Anterior cingulate cortex (tissue), 58 donors: ENCODE results near the gene IFI6.
A peak's percentile ranks its signal among the peaks of the same experiment; 100 is the strongest.

Source experiments
- DNase-seq, 58 donors: peaks; one replicate each; lab custom pipeline; 2025; lab: John Stamatoyannopoulos, UW

IFI6 gene

DNA sequence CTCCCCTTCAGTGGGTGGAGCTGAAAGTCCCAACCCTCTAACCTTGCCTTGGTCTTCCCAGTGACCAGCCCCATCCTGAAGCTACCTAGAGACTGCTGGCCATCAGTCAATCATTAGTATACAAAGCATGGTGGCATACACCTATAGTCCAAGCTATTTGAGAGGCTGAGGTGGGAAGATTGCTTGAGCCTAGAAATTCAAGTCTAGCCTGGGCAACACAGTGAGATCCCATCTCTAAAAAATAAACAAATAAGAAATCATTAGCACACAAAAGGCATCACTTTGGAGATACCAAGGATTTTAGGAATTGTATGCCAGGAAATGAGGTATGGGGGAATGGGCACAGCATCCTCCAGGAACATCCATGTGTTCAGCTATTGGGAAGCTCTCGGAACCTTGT lies 4.4 kb upstream of the IFI6 start:
- DNase-seq, result no peak

DNA sequence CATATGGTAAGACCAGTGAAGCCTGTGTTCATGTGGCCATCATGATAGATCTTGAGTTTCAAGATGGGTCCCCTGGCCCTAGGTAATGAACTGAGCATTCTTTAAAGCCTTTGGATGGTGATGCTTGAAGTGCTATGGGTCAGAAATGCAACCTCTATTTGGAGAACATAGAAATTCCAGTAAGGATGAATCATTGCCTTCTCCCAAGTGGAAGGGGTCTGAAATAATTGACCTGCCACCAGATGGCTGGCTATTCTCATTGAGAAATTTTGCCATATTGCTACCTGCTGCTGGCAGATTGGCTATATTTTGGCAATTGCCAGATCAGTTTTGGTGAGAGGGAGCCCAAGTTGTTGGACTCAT lies 739 bp upstream of the IFI6 start:
- DNase-seq, result no peak

DNA sequence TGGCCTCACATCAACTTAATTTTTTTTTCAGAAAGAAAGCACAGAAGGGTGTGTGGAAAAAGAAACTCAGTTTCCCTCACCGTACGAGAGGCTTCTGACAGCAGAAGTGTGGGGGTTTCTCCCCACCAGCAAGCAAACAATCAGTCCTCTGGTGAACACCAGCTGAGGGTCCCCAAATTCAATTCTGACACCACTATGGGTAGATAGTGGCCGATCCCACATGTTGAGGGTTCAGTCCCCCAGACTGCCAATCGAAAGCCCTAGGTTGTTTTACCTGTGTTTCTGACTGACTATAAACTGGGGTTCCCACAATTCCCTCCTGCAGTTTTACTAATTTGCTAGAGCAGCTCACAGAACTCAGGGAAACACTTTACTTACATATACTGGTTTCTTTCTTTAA lies 2.1 kb downstream of the IFI6 start:
- DNase-seq, result no peak

DNA sequence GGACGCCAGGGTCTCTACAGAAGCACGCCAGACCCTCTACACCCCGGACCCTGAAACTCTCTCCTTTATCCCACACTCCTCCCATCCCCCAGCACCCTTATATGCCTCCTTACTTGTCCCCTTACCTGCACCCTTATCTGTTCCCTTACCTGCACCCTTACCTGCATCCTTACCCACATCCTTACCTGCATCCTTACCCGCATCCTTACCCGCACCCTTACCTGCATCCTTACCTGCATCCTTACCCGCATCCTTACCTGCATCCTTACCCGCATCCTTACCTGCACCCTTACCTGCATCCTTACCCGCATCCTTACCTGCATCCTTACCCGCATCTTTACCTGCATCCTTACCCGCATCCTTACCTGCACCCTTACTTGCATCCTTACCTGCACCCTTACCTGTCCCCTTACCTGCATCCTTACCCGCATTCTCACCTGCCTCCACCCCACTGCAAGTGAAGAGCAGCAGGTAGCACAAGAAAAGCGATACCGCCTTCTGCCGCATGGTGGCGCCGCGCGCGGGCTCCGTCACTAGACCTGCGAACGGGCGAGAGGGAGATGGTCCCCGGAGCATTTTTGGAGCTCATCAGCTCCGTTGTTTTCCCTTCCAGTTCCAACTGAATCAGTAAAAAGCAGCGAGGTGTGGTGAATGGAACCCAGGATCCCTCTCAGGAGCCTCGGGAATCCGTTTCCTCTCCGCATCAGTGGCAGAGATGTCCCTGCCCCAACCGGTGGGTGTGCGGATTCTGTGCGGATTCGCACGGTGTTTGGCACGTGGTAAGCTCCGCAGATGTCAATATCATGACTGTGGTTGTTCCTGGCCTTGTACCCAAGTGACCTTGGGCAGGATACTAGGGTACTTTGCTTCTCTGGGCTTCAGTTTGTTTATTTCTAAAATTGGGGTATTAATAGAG lies 2.9 kb downstream of the IFI6 start:
- DNase-seq, result peak in 51 of 58 donors; percentile 8 to 80 (median 47)

DNA sequence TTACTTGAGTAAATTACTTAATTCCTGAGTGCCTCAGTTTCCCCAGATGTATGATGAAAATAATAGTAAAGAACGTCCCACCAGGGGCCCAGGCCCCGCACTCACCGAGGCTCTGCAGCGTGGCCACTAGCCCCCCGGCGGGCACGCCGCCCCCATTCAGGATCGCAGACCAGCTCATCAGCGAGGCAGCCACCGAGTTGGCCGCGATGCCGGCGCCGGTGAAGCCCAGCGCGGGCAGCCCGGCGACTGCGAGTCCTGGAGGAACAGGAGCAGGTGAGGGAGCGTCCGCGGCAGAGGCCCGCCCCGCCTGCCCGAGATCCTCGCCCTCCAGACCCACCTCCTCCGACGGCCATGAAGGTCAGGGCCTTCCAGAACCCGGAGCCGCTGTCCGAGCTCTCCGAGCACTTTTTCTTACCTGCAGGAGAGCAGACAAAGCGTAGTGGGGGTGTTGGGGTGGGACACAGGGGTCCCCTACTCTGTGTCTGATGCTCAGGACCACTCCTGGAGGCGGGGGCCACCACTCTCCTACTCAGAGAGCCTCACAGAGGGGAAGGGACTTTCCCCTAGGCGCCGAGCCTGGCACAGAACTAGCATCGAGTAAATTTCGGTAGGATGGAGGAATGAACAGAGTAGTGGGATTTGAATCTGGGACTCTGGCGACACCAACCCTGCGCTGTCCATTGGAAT lies 3.7 kb downstream of the IFI6 start:
- no peak for DNase-seq

DNA sequence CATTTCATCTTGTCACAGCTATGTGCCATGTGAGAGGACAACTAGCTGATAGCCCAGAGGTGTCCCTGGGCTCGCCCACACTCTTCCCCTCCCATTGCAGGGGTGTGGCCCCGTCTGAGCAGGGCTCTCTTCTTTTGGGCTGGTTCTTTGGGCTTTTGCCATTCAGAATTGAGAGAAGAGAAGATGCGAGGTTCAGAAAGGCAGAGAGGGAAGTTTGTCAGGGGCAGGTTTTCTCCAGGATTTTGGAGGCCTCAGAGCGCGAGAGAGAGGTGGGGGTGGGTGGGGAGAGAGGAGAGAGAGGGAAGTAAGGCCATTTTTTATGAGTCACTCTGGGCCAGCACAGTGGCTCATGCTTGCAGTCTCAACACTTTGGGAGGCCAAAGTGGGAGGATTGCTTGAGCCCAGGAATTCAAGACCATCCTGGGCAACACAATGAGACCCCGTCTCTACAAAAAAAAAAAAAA lies 5.2 kb downstream of the IFI6 start:
- no peak for DNase-seq

DNA sequence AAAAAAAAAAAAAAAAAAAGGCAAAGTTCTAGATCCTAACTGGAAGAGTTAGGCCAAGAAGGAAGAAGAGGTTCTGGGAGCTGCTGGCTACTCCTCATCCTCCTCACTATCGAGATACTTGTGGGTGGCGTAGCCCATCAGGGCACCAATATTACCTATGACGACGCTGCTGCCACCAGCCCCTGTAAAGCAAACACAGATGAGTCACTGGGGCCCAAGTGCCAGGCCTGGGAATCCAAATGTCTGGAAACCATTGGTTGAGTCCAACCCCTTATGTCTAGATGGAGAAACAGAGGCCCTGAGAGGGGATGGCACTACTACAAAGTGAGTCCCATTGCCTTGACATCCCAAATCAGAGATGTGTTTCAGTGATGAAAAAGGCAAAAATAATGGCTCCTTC lies 5.7 kb downstream of the IFI6 start:
- DNase-seq, result no peak

DNA sequence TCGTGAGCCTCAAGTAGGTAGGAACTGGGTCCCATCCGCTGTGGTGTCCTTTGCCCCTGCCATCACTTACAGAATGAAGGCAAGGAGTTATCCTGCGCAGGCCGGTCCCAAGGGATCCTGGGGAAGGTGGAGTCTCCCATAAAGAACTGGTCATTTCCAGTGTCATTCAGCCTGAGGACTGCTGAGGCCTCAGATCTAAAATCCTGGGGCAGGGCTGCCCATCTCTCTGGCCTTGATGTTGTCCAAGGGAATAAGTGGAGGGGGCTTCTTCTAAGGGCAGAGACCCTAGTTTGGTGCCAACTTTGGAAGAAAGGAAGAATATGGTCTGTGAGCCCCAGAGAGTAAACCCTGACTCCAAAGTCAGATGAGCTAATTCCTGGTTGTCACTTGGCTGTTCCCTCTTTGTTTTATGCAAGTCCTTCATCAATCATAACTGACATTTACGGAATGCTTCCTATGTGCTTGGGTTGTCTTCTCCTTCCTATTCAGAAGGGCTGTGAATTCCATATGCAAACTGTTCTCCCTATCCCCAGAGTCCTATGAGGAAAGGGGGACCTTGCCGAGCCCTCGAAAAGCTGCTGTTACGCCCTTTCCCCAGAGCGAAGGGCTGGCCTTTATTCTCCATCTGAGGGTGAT lies 6.9 kb downstream of the IFI6 start:
- DNase-seq, result no peak

DNA sequence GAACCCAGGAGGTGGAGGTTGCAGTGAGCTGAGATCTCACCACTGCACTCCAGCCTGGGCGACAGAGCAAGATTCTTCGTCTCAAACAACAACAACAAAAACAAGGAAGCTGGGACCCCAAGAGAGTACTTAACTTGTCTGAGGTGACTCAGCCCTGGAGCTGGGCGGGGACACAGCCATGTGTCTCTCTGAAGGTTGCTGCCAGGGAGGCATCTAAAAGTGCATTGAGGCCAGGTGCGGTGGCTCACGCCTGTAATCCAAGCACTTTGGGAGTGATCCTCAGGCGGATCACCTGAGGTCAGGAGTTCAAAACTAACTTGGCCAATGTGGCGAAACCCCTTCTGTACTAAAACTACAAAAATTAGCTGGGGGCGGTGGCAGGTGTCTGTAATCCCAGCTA lies 7.7 kb downstream of the IFI6 start:
- DNase-seq, result no peak

DNA sequence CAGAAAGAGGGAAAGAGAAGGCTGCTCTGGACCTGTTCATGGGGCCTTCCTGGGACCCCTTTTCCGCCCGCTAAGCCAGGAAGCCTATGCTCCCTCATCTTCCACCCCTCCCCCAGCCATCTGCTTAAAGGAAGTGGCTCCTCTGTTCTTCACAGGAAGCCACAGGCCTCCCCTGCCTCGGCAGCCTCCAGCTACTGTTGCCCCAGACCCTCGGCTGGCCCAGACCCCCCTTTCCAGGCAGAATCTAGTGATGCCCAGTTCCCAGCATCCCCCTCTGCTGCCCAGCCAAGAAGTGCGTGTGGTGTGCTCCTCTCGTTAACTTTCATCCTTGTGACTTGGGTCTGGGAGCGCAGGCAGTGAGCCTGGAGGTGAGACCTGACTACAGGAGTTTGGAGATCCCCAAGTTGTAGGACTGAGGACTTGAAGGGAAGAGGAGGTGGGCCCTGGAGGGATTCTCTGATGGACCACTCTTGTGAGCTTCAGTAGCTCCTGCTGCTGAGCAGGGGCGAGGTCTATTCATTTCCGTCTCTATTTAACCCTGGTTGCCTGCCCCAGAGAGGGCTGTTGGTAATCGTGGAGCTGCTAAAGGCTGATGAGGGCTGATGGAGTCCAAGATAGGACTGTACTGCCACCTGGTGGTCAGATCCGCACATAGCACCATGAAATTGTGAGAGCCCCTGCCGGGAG lies 9.1 kb downstream of the IFI6 start:
- peak in 56 of 58 donors; percentile 12 to 91 (median 68) for DNase-seq

DNA sequence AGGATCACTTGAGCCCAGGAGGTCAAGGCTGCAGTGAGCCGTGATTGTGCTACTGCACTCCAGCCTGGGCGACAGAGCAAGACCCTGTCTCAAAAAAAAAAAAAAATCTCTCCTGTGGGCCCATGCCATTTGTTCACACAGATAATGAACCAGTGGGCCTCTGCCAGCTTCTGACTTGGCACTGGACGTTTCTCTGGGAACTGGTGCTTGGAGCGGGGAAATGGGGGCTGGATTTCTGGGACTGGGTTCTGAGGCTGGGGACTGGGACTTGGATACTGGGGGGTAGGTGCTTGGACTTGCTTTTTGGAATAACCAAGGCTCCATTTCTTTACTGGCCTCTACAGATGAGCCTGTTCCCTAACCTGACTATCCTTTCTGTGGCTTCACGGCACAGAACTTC lies 9.7 kb downstream of the IFI6 start:
- DNase-seq, result peak in 11 of 58 donors; percentile 3 to 27 (median 10)

DNA sequence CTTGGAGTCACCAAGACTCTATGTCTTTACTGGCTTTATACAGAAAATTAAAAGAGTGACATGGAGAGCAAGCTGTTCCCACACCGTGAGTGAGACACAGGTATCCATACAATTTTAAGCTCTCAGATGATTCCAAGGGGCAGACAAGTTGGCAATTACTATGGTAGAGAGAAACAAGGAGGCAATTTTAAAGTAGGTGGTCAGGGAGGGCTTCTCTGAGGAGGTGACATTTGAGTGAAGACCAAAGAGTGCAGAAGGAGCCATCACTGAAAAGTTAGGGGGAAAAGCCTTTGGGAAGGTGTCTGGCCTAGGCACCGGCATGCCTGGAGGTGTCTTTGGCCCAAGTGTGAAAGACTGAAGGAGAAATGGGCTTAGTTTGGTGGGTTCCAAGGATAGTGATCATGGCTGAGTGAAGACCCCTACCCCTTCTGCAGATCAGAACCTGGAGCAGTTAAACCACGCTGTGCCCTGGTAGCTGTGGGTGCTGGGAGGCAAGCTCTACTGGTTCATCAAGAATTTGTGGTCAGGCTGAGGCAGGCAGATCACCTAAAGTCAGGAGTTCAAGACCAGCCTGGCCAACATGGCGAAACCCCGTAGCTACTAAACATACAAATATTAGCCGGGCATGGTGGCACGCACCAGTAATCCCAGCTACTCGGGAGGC lies 10.4 kb downstream of the IFI6 start:
- DNase-seq, result no peak

DNA sequence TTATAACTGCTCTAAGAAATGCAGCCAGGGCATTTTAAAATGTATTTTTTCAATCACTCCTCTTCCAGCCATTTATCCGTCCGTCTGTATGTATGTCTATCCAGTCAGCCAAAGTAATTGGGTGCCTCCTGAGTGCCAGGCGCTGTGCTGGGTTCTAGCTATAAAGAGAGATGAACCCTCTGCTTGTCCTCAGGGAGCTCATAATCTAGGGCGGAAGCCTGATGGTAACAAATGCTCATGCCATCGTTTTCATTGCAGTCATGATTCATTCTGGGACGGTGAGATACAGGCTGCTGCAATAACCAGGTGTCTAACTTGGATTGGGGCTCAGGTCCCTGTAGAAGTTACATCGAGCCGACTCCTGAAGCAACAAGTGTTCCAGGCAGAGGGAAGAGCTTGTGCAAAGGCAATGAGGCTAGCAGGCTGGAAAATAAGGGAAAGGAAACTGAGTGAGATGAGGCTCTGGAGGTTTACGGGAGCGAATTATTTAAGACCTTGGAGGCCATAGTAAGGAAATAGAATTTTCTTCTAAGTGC lies 11.6 kb downstream of the IFI6 start:
- no peak for DNase-seq

DNA sequence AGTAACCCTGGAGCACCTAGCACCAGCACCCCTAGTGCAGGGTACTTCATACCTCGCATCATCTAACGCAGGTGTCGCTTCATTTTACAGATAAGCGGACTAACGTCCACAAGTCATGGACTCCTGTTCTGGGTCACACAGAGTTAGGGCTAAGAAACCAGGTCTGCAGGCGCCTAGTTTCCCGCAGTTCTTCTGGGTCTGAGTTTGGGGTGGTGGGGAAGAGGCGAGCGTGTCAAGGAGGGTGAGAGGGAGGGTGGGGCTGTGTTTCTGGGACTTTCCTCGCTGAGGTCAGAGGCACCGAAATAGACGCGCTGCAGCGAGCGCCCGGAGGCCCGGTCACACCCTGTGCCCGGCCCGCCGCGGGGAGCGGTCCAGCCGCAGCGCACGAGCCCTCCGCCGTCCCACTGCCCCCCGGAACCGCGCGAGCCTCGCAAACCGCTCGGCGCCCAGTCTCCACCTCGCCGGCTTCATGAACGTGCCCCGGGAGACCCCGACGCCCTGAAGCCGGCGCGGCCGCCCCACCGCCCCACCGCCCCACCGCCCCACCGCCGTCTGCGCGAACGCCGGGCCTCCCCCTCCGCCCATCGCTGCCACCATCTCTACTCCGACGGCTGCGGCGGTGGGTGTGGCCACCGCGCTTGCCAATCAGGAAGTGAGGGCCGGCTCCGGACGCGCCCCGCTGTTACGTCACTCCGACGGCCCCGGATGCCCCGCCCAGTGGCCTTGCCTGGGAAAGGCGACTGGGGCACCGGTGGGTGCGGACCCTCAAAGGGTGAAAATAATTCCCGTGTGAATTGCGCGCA lies 12.3 kb downstream of the IFI6 start:
- peak in 53 of 58 donors; percentile 5 to 79 (median 59) for DNase-seq

DNA sequence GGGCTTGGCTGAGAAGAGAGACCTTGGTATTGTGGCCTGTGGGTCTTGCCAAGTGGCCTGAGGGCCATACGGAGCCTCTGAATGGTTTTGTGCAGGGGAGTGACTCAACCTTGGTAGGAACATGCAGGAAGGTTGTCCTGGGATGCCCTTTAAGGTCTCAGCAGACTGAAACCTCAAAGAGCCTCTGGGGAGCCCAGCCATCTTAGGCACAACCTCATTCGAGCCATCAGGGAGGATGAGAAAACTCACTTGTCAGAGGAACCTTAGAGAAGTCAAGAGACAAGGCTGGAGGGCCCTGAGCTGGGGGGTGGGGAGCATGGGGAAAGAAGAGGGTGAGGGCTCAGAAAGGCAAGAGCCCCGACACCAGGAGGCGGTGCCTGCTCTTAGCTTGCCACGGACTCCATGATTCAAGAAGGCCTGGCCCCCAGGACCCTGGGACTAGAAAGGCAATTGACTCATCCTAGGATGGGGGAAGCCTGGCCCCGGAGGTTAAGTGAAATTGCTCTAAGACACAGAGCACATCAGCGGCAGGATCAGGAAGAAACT lies 13.0 kb downstream of the IFI6 start:
- no peak for DNase-seq

DNA sequence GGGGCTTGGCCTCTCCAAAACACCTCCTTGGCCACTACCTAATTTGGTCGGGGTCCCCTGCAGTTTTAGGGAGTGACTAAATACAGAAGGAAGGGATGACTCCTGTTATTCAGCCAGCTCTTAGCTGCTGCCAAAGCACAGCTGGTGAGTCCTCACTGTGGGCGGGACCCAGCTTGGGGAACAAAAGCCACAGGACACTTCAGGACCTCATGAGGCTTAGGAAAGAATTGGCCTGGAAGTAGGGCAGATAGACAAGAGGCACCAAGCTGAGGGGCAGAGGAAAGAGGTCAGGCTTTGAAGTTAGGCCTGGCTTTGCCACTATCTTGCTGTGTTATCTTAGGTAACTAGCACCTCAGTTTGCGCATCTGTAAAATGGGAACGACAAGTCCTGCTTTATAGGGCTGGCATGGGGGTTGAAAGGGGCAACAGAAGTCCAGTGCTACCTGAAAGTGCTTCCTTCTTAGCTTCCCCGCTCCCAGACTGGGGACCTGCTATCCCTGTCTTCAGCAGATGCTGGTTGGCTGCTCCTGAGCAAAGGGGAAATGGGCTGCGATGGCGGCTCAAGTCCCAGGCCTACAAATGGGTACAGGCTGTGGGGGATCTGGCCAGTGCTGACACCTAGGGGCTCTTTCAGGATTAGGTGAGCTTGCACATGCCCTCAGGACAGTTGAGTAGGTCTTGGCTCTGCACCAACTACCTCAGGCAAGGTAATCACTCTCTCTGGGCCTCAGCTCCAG lies 15.7 kb downstream of the IFI6 start:
- DNase-seq, result no peak

DNA sequence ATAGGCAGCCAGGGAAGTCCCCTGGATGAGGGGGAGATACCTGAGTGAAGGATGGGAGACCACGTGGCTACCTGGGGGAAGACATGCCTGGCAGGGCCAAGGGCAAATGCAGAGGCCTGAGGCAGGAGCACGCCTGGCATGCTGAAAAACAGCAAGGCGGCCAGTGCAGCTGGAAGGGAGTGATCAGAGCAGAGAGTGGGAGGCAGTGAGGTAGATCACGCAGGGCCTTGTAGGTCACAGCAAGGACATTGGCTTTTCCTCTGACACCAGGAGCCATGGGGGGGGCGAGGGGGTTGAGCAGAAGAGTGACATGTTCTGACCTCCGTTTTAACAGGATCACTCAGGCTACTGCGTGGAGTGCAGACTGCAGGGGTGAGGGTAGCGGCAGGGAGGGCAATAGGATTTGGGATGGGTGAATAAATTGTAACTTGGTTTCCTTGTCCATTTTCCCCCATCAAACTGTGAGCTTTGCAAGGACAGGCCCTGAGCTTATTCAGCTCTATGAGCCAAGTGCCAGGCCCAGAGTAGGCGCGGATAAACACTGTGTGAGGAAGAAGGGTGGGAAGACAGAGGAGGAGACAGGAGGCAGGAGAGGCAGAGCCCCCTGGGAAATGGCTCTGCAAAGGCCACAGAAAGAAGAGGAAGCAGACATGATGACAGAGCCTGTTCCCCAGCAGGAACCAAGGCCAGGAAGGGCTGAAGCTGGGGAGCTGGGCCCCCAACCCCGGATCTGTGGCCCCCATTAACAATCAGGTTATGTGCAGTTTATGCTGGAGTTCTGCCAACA lies 16.6 kb downstream of the IFI6 start:
- DNase-seq, result no peak
